Transverse colon (tissue), 4 donors: ENCODE measurements around the gene RPL13A. TPM values are rescaled to one million over a fixed set of nuclear protein-coding genes. Genes with fewer than 3 reads are reported as not detected.
A peak's percentile ranks its signal among the peaks of the same experiment; 100 is the strongest.

ENCODE experiments used
- DNase-seq: peaks from one replicate; pipeline ENCODE4 v3.0.0-alpha.2; 2019
- H3K27ac ChIP-seq, 4 donors: fragments of 200-600 bp; sonication (generic); 2 replicates each; pipeline ENCODE4 v1.5.1; 2016 to 2018; ENCODE audit warnings: inconsistent platforms in 4 of 4
- H3K27me3 ChIP-seq: fragments of 200-600 bp; sonication (generic); 2 replicates; pipeline ENCODE4 v1.5.1; 2017; ENCODE audit warnings: inconsistent platforms
- H3K36me3 ChIP-seq, 4 donors: fragments of 200-600 bp; sonication (generic); 2 replicates each; pipeline ENCODE4 v1.5.1; 2017 to 2019; ENCODE audit warnings: inconsistent platforms in 4 of 4
- H3K4me1 ChIP-seq, 4 donors: fragments of 200-600 bp; sonication (generic); 2 replicates each; pipeline ENCODE4 v1.5.1; 2017 to 2020; ENCODE audit warnings: inconsistent platforms in 4 of 4
- H3K4me3 ChIP-seq, 4 donors: fragments of 200-600 bp; sonication (generic); 1 replicate in 1 of 4; 2 replicates in 3 of 4; pipeline versions ENCODE4 v1.5.1 to v1.6.1; 2017 to 2019; ENCODE audit warnings: inconsistent platforms in 4 of 4
- H3K9me3 ChIP-seq, 2 donors: fragments of 200-600 bp; sonication (generic); 2 replicates each; pipeline ENCODE4 v1.5.1; 2017 to 2019; ENCODE audit warnings: inconsistent platforms in 2 of 2
- CTCF ChIP-seq, 5 experiments: fragments of 200-600 bp in 3 of 5; fragments of 450-650 bp in 2 of 5; sonication (generic) in 3 of 5; IDR thresholded peaks; 1 replicate in 2 of 5; 2 replicates in 3 of 5; pipeline ENCODE4 v1.5.1; 2016 to 2017; ENCODE audit warnings: antibody characterized with exemption in 5 of 5, inconsistent platforms in 3 of 5, mild to moderate bottlenecking in 2 of 5, moderate library complexity in 1 of 5
- EP300 ChIP-seq: sonication (generic); formaldehyde crosslinking; IDR thresholded peaks from one replicate; pipeline ENCODE4 v1.6.1; 2017; ENCODE audit warnings: antibody characterized with exemption, low read depth
- POLR2A ChIP-seq: fragments of 450-650 bp; IDR thresholded peaks from one replicate; pipeline ENCODE4 v1.6.1; 2016; ENCODE audit warnings: antibody characterized with exemption, mild to moderate bottlenecking, moderate library complexity
- POLR2AphosphoS5 ChIP-seq, 3 donors: sonication (generic); formaldehyde crosslinking; IDR thresholded peaks; one replicate each; pipeline ENCODE4 v1.6.1; 2016; ENCODE audit warnings: antibody characterized with exemption in 3 of 3
- whole genome bisulfite sequencing, 2 donors: methylation state at CpG; one replicate each; pipeline ENCODE4 v1.1.5; 2018; ENCODE audit warnings: low coverage in 1 of 2; 5-methylcytosine and 5-hydroxymethylcytosine counted together
- in situ Hi-C, 4 donors: fragments of 200-750 bp; cut with MboI; loops; one replicate each; pipeline versions ENCODE4 v1.15.0 to v1.15.1; 2017; ENCODE audit warnings: low sequenced_read_pairs in 3 of 4, low pct_ligation_motif_present in 1 of 4, low pct_unique_long_range_greater_than_20kb in 1 of 4
- intact Hi-C: fragments of 100-400 bp; cut with DNase I; formaldehyde crosslinking; loops from one replicate; pipeline ENCODE4 v1.15.1; 2023; ENCODE audit warnings: low total_unique reads
- total RNA-seq, 4 donors: library from RNA; depleted of rRNA; stranded (reverse); fragments of >200 nt; gene quantifications; one replicate each; pipeline ENCODE4 v1.1.0, GENCODE V29; 2016

Gene RPL13A
- total RNA-seq, 4 donors from 2014 or later: 1,219 to 2,956 (median 2,884) TPM

- intact Hi-C loops: no loop called here
- Histone ChIP-seq H3K36me3 (peaks cover 0 to 17% (median 10%) of the 10 kb centered on the region in 4 donors), H3K27ac (peak overlapping the region in 1 of 4 donors; percentile 78), H3K27me3 (no peaks in the 10 kb centered on the region), H3K4me3 (no peak overlapping the region), H3K9me3 (no peaks in the 10 kb centered on the region), H3K4me1 (peaks cover 18 to 30% (median 24%) of the 10 kb centered on the region in 4 donors)
- 86% methylated on average over 7 of the region's 7 CpGs; no CpG with 5 or more reads in 1 of the 2 donors for WGBS, 2 donors
- in situ Hi-C loops: loop anchor here in 1 of 4 donors (25.0 kb wide), 1 partner anchor 376 kb away; the partner anchor contains the start of genes PNKP and PTOV1
- no peak for DNase-seq
- TF ChIP-seq POLR2AphosphoS5 (IDR thresholded peaks at IDR 0.05) (no peak), POLR2A (no peak), CTCF (IDR thresholded peaks at IDR 0.05) (no peak), EP300 (no peak)
Measured at GRCh38 chr19:49486232-49486631, 1.2 kb upstream of the RPL13A start.

DNA sequence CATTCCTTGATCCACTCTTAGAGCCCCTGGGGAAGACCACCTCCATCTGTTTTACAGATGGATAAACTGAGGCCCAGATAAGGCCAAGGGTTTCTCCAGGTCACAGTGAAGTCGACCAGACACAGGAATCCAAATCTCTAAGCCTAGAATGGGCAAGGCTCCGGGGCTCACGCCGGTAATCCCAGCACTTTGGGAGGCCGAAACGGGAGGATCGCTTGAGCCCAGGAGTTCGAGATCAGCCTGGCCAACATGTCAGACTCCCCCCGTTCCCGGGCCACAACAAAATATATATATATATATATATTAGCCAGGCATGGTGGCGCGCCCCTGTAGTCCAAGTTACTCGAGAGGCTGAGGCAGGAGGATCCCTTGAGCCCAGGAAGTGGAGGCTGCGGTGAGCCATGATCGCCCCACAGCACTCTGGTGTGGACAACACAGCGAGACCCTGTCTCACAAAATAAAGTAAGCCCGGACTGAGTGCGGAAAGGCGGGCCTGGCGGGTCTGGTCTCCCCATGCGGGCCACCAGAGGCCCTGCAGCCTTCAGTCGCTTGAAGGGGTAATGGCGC is 615 bp upstream of the RPL13A start:
- intact Hi-C loops: no loop called here
- in situ Hi-C loops: loop anchor here in 1 of 4 donors (25.0 kb wide), 1 partner anchor 376 kb away; the partner anchor contains the start of genes PNKP and PTOV1
- Histone ChIP-seq H3K27ac (peak overlapping the region; percentile 78 to 95 (median 86)), H3K36me3 (peaks cover 0 to 22% (median 13%) of the 10 kb centered on the region in 4 donors), H3K27me3 (no peaks in the 10 kb centered on the region), H3K4me1 (peaks cover 18 to 30% (median 24%) of the 10 kb centered on the region in 4 donors), H3K9me3 (no peaks in the 10 kb centered on the region), H3K4me3 (peak overlapping the region in 1 of 4 donors; percentile 37)
- no peak for DNase-seq
- peak in 1 of 5 experiments; percentile 29 for TF ChIP-seq CTCF (IDR thresholded peaks at IDR 0.05)
- no peak for TF ChIP-seq POLR2AphosphoS5 (IDR thresholded peaks at IDR 0.05)
- 68 to 100% methylated on average over 2 to 22 of the region's 23 CpGs for WGBS, 2 donors

- in situ Hi-C loops: loop anchor here in 1 of 4 donors (25.0 kb wide), 1 partner anchor 374 kb away; the partner anchor contains the start of genes PNKP and PTOV1
- Histone ChIP-seq H3K4me1 (peaks cover 18 to 30% (median 24%) of the 10 kb centered on the region in 4 donors), H3K4me3 (peak overlapping the region; percentile 67 to 98 (median 92)), H3K36me3 (peaks cover 0 to 34% (median 19%) of the 10 kb centered on the region in 4 donors), H3K27ac (peak overlapping the region; percentile 93 to 97 (median 94)), H3K27me3 (no peaks in the 10 kb centered on the region), H3K9me3 (no peaks in the 10 kb centered on the region)
- no peak for DNase-seq
- intact Hi-C loops: no loop called here
- TF ChIP-seq EP300 (no peak), POLR2AphosphoS5 (IDR thresholded peaks at IDR 0.05) (no peak), POLR2A (no peak), CTCF (IDR thresholded peaks at IDR 0.05) (no peak)
- WGBS, 2 donors: 0 to 4% methylated on average over 4 to 26 of the region's 26 CpGs
Measured at GRCh38 chr19:49488046-49488862, 846 bp downstream of the RPL13A start.
